B cell (primary cell): ENCODE results near the gene USP7. TPM values are rescaled to one million over a fixed set of nuclear protein-coding genes. Genes with fewer than 3 reads are reported as not detected.

Source experiments
- ATAC-seq: fragments of 200-7000 bp; cut with Tn5 transposase; one replicate; pipeline ENCODE4 v1.10.0; 2021; ENCODE audit warnings: low read depth, mild to moderate bottlenecking, moderate number of reproducible peaks, moderate library complexity
- CTCF ChIA-PET: fragments of 350-600 bp; sonication (Branson Sonifier 250); formaldehyde crosslinking; loops from one replicate; lab custom pipeline; 2021; ENCODE audit warnings: antibody characterized with exemption, inconsistent platforms; lab: Charles Lee
- POLR2A ChIA-PET: fragments of 350-600 bp; sonication (Branson Sonifier 250); formaldehyde crosslinking; loops from one replicate; lab custom pipeline; 2021; ENCODE audit warnings: antibody characterized with exemption; lab: Charles Lee
- DNase-seq: peaks from one replicate; pipeline ENCODE4 v3.0.0; 2013
- H2AFZ ChIP-seq: 2 replicates; pipeline ENCODE4 v1.6.1; 2012; ENCODE audit warnings: mild to moderate bottlenecking, low read depth, low read length; ENCODE audit not compliant: insufficient read depth, poor library complexity, severe bottlenecking
- H3K27ac ChIP-seq, 2 donors: 1 replicate in 1 of 2; 2 replicates in 1 of 2; pipeline ENCODE4 v1.5.1; 2012 to 2013; ENCODE audit warnings: low read length in 2 of 2, mild to moderate bottlenecking in 2 of 2, moderate library complexity in 1 of 2
- H3K27me3 ChIP-seq, 4 experiments: fragments of 200-600 bp in 1 of 4; sonication (generic) in 1 of 4; replicated peaks in 1 of 4; 1 replicate in 2 of 4; 2 replicates in 2 of 4; pipeline versions ENCODE4 v1.6.1 to v1.7.0; 2013 to 2016; ENCODE audit warnings: low read length in 3 of 4, mild to moderate bottlenecking in 2 of 4, mixed read lengths in 1 of 4, moderate library complexity in 1 of 4; ENCODE audit not compliant: insufficient read depth in 4 of 4, control insufficient read depth in 3 of 4; ENCODE audit errors: control extremely low read depth in 1 of 4
- H3K36me3 ChIP-seq, 2 experiments: replicated peaks in 1 of 2; 1 replicate in 1 of 2; 2 replicates in 1 of 2; pipeline versions ENCODE4 v1.6.1 to v1.7.1; 2013; ENCODE audit warnings: low read length in 1 of 2; ENCODE audit not compliant: insufficient read depth in 2 of 2, control insufficient read depth in 1 of 2; ENCODE audit errors: control extremely low read depth in 1 of 2, extremely low read depth in 1 of 2
- H3K4me1 ChIP-seq, 2 donors: fragments of 200-600 bp in 1 of 2; sonication (generic) in 1 of 2; 1 replicate in 1 of 2; 2 replicates in 1 of 2; pipeline versions ENCODE4 v1.5.1 to v1.6.1; 2013 to 2017; ENCODE audit warnings: low read length in 2 of 2; ENCODE audit not compliant: control insufficient read depth in 2 of 2, insufficient read depth in 2 of 2
- H3K4me2 ChIP-seq: replicated peaks from 2 replicates; pipeline ENCODE3; 2012; ENCODE audit warnings: mild to moderate bottlenecking, low read depth, low read length; ENCODE audit not compliant: poor library complexity, severe bottlenecking
- H3K4me3 ChIP-seq, 5 experiments: fragments of 200-600 bp in 1 of 5; sonication (generic) in 1 of 5; 1 replicate in 3 of 5; 2 replicates in 2 of 5; pipeline versions ENCODE4 v1.5.1 to v1.7.0; 2011 to 2016; ENCODE audit warnings: low read length in 4 of 5, mild to moderate bottlenecking in 4 of 5, low read depth in 2 of 5, control low read depth in 1 of 5, moderate library complexity in 1 of 5; ENCODE audit not compliant: insufficient read depth in 1 of 5; ENCODE audit errors: control extremely low read depth in 1 of 5, extremely low read depth in 1 of 5
- H3K79me2 ChIP-seq: fragments of 200-600 bp; sonication (generic); one replicate; pipeline ENCODE4 v1.6.0; 2016; ENCODE audit warnings: low read length; ENCODE audit not compliant: control insufficient read depth, insufficient read depth
- H3K9ac ChIP-seq: fragments of 200-600 bp; sonication (generic); 2 replicates; pipeline ENCODE4 v1.6.1; 2017; ENCODE audit warnings: mild to moderate bottlenecking, low read length, moderate library complexity
- H3K9me3 ChIP-seq, 3 donors: one replicate each; pipeline versions ENCODE4 v1.6.1 to v1.7.1; 2013; ENCODE audit warnings: low read length in 2 of 3; ENCODE audit not compliant: control insufficient read depth in 2 of 3, insufficient read depth in 1 of 3; ENCODE audit errors: control extremely low read depth in 1 of 3
- H4K20me1 ChIP-seq: 2 replicates; pipeline ENCODE4 v1.6.0; 2012; ENCODE audit warnings: mild to moderate bottlenecking, low read length; ENCODE audit not compliant: insufficient read depth, control insufficient read depth, poor library complexity, severe bottlenecking
- H3K27ac Mint-ChIP-seq: one replicate; pipeline ENCODE4 v1.8.0; 2021; ENCODE audit warnings: mixed read lengths
- H3K27me3 Mint-ChIP-seq: one replicate; pipeline ENCODE4 v1.8.0; 2021; ENCODE audit warnings: mixed read lengths
- H3K4me1 Mint-ChIP-seq: one replicate; pipeline ENCODE4 v1.8.0; 2021; ENCODE audit warnings: mixed read lengths
- H3K4me3 Mint-ChIP-seq: one replicate; pipeline ENCODE4 v1.8.0; 2021; ENCODE audit warnings: mixed read lengths
- H3K9me3 Mint-ChIP-seq: one replicate; pipeline ENCODE4 v1.8.0; 2022; ENCODE audit warnings: mixed read lengths; ENCODE audit not compliant: insufficient read depth
- CTCF ChIP-seq: fragments of 200-600 bp; IDR thresholded peaks from one replicate; pipeline ENCODE4 v1.8.0; 2022; ENCODE audit warnings: antibody characterized with exemption, mild to moderate bottlenecking
- EZH2 ChIP-seq: IDR thresholded peaks from 2 replicates; pipeline ENCODE4 v1.6.1; 2012; ENCODE audit warnings: borderline replicate concordance, low read depth, mild to moderate bottlenecking, moderate library complexity, low read length; ENCODE audit not compliant: insufficient read depth, poor library complexity, severe bottlenecking
- WGBS: methylation state at CpG from one replicate; pipeline ENCODE4 v1.1.5; 2013; ENCODE audit warnings: missing lambda C conversion rate; ENCODE audit not compliant: insufficient coverage; 5-methylcytosine and 5-hydroxymethylcytosine counted together
- intact Hi-C: fragments of 100-400 bp; cut with micrococcal nuclease; formaldehyde crosslinking; loops from one replicate; pipeline ENCODE4 v1.10.0; 2022
- polyA plus RNA-seq: library from polyadenylated mRNA; depleted of rRNA; stranded (reverse); fragments of >200 nt; gene quantifications from 2 replicates; pipeline ENCODE4 v1.2.3, GENCODE V29; 2012
- total RNA-seq, 2 donors: library from RNA; stranded (reverse); fragments of 120-200 nt in 1 of 2; gene quantifications; 1 replicate in 1 of 2; 2 replicates in 1 of 2; pipeline versions ENCODE4 v1.2.3 to v1.2.4, GENCODE V29; 2013 to 2022

The USP7 gene
- total and polyA plus RNA-seq, 2 donors (not counting 1 experiment from before 2014, with no cell fraction given): 27.4 to 223 TPM

- H3K9me3 ChIP-seq: no peaks in the 10 kb centered on the region
- no peaks in the 10 kb centered on the region for H3K9me3 Mint-ChIP-seq
- H3K4me3 Mint-ChIP-seq: peak overlapping the region; percentile 68
- peaks cover 0 to 2% of the 10 kb centered on the region in 2 experiments for H3K36me3 ChIP-seq
- ATAC-seq (no peak), DNase-seq (no peak)
- no peak overlapping the region for H2AFZ ChIP-seq
- H3K4me1 ChIP-seq: peaks cover 87 to 93% of the 10 kb centered on the region in 2 donors
- intact Hi-C loops: loop anchor here (5.0 kb wide), 1 partner anchor 150 kb away; the partner anchor contains the start of gene HAPSTR1
- H4K20me1 ChIP-seq: peaks cover 100% of the 10 kb centered on the region
- H3K79me2 ChIP-seq: peaks cover 100% of the 10 kb centered on the region
- no peak overlapping the region for H3K4me3 ChIP-seq
- POLR2A ChIA-PET: no interaction called here
- H3K27me3 Mint-ChIP-seq: no peaks in the 10 kb centered on the region
- H3K27ac ChIP-seq: peak overlapping the region in 1 of 2 donors; percentile 36
- peak overlapping the region; percentile 83 for H3K4me2 ChIP-seq
- no peak overlapping the region for H3K9ac ChIP-seq
- WGBS: 79% methylated on average over 9 of the region's 11 CpGs
- no peak overlapping the region for H3K27ac Mint-ChIP-seq
- peaks cover 95% of the 10 kb centered on the region for H3K4me1 Mint-ChIP-seq
- TF ChIP-seq EZH2 (no peak), CTCF (no peak)
- no peaks in the 10 kb centered on the region for H3K27me3 ChIP-seq
- CTCF ChIA-PET: interaction anchor here (1.1 to 1.6 kb wide), 4 partner anchors 50 to 193 kb away, joined by 3 to 9 read pairs (median 4); no protein-coding TSS in a partner anchor
These were observed 21.9 kb downstream of the USP7 start for GRCh38 chr16:8941718-8942344.

GRCh38 chr16:8937803-8938202 lies 25.9 kb downstream of the USP7 start:
- Histone ChIP-seq H3K4me1 (peaks cover 64 to 73% of the 10 kb centered on the region in 2 donors), H3K36me3 (peaks cover 0 to 2% of the 10 kb centered on the region in 2 experiments), H3K27me3 (no peaks in the 10 kb centered on the region), H3K9ac (no peak overlapping the region), H3K27ac (peak overlapping the region in 1 of 2 donors; percentile 12), H3K79me2 (peaks cover 100% of the 10 kb centered on the region), H3K4me3 (no peak overlapping the region), H3K4me2 (peak overlapping the region; percentile 26), H4K20me1 (peaks cover 100% of the 10 kb centered on the region), H3K9me3 (no peaks in the 10 kb centered on the region), H2AFZ (no peak overlapping the region)
- Mint-ChIP-seq H3K4me1 (peaks cover 87% of the 10 kb centered on the region), H3K4me3 (no peak overlapping the region), H3K27ac (no peak overlapping the region), H3K27me3 (no peaks in the 10 kb centered on the region), H3K9me3 (no peaks in the 10 kb centered on the region)
- 25% methylated on average over 2 of the region's 4 CpGs for WGBS
- ATAC-seq (no peak), DNase-seq (no peak)
- ChIA-PET POLR2A (interaction anchor here (0.7 kb wide), 1 partner anchor 35 kb away, joined by 4 read pairs; no protein-coding TSS in a partner anchor), CTCF (no interaction called here)
- no peak for TF ChIP-seq EZH2
- TF ChIP-seq CTCF: no peak
- intact Hi-C loops: loop anchor here (2.0 to 10.0 kb wide), 3 partner anchors 25 to 197 kb away; partner anchors contain the start of gene USP7
